Measurements from ENCODE around the gene LRRC40.

DNA sequence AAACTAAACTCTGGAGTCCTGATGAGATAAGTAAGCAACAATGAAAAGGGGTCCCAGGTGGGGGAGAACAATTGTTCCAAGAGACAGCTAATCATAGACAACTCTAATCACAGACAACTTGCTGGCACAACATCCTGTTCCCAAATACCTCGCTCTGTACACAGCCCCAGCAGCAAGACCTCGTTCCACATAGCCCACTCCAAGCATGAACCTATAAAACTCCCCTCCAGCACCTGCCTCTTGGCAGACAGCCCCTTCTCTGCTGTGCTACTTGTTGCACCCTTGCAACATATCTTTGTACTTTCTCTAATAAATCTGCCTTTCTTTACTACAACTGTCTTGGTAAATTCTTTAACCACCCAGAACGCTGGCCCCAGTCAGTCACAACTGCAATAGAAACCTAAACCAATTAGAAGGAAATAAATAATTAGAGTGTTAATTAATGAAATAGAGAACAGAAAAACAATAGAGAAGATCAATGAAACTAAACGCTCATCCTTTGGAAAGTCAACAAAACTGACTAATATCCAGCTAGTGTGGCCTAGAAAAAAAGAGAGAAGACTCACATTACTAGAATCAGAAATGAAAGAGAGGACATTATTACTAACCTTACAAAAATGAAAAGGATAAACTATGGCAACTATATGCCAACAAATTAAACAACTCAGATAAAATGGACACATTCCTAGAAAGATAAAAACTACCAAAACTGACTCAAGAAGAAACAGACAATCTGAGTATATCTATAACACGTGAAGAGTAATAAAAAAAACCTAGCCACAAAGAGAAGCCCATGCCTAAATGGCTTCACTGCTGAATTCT, 36.1 kb downstream of the LRRC40 start:
- TF ChIP-seq, protein P1, sequence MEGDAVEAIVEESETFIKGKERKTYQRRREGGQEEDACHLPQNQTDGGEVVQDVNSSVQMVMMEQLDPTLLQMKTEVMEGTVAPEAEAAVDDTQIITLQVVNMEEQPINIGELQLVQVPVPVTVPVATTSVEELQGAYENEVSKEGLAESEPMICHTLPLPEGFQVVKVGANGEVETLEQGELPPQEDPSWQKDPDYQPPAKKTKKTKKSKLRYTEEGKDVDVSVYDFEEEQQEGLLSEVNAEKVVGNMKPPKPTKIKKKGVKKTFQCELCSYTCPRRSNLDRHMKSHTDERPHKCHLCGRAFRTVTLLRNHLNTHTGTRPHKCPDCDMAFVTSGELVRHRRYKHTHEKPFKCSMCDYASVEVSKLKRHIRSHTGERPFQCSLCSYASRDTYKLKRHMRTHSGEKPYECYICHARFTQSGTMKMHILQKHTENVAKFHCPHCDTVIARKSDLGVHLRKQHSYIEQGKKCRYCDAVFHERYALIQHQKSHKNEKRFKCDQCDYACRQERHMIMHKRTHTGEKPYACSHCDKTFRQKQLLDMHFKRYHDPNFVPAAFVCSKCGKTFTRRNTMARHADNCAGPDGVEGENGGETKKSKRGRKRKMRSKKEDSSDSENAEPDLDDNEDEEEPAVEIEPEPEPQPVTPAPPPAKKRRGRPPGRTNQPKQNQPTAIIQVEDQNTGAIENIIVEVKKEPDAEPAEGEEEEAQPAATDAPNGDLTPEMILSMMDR (optimal IDR thresholded peaks at IDR 0.05 in 1 of 3, IDR thresholded peaks at IDR 0.05 in 1 of 3, conservative IDR thresholded peaks at IDR 0.05 in 1 of 3; ENCODE audit: extremely low read depth in 1 of 3, insufficient read depth in 2 of 3, low read length in 3 of 3): no peak
- TF ChIP-seq EZH2 (IDR thresholded peaks at IDR 0.05; ENCODE audit: low read length): no peak
